Measurements from ENCODE around the gene S100A4. TPM values are rescaled to one million over a fixed set of nuclear protein-coding genes. Genes with fewer than 3 reads are reported as not detected.

The S100A4 gene
- total RNA-seq, 1 experiment from 2014 or later, result 384 TPM

GRCh38 chr1:153571706-153572105 lies 26.1 kb upstream of the S100A4 start:
- ChIA-PET CTCF (interaction anchor here (0.7 to 3.6 kb wide), 25 partner anchors 8 to 334 kb away, joined by 3 to 33 read pairs (median 5); partner anchors contain the start of genes CHTOP, S100A1, S100A13 and S100A14), RAD21 (ENCODE audit: low non-redundant PET in 1 of 2, low total read pairs in 2 of 2, uncharacterized antibody in 2 of 2, unreplicated experiment in 2 of 2) (interaction anchor here (0.7 to 1.9 kb wide), 9 partner anchors 37 to 63 kb away, joined by 3 to 8 read pairs (median 5); partner anchors contain the start of genes CHTOP (in 2 of the 2), S100A13 (in 2 of the 2), S100A14 (in 1 of the 2) and S100A16 (in 1 of the 2)), POLR2A (interaction anchor here (1.4 to 4.2 kb wide), 8 partner anchors 27 to 418 kb away, joined by 4 to 38 read pairs (median 10); partner anchors contain the start of genes CHTOP, ILF2, RPS27 and S100A13)
- intact Hi-C loops (cut with micrococcal nuclease), result loop anchor here (1.0 to 2.0 kb wide), 5 partner anchors 45 to 415 kb away; partner anchors contain the start of genes RAB13, S100A13 and S100A14
- H3K4me1 ChIP-seq (ENCODE audit: control insufficient read depth in 1 of 2, insufficient read depth in 2 of 2, low read length in 2 of 2), result peaks cover 40 to 53% of the 10 kb centered on the region in 2 experiments
- no peak for TF ChIP-seq SRF (IDR thresholded peaks at IDR 0.05; ENCODE audit: low read depth)
- TF ChIP-seq ATF3 (IDR thresholded peaks at IDR 0.05), result no peak
- no peak for TF ChIP-seq CTCF (IDR thresholded peaks at IDR 0.05 in 2 of 3, conservative IDR thresholded peaks at IDR 0.05 in 1 of 3; ENCODE audit: borderline replicate concordance in 1 of 3, insufficient read depth in 1 of 3, low read depth in 2 of 3, low read length in 2 of 3)
- no peak for TF ChIP-seq YY1 (IDR thresholded peaks at IDR 0.05; ENCODE audit: extremely low read depth, insufficient replicate concordance, low read depth, low read length)
- TF ChIP-seq FOSL1 (IDR thresholded peaks at IDR 0.05; ENCODE audit: low read depth), result no peak
- TF ChIP-seq POLR2A (IDR thresholded peaks at IDR 0.05; ENCODE audit: borderline replicate concordance, extremely low read depth, insufficient read depth, insufficient read length), result no peak
- TF ChIP-seq EGR1 (IDR thresholded peaks at IDR 0.05; ENCODE audit: low read depth), result no peak
- no peak for TF ChIP-seq CEBPB (IDR thresholded peaks at IDR 0.05; ENCODE audit: low read depth)
- TF ChIP-seq MAX (IDR thresholded peaks at IDR 0.05), result no peak
- no peak for TF ChIP-seq RAD21 (IDR thresholded peaks at IDR 0.05; ENCODE audit: low read depth)
- TF ChIP-seq EZH2 (IDR thresholded peaks at IDR 0.05), result no peak
- TF ChIP-seq SP1 (IDR thresholded peaks at IDR 0.05; ENCODE audit: low read depth), result no peak
- TF ChIP-seq EZH2phosphoT487 (IDR thresholded peaks at IDR 0.05; ENCODE audit: borderline replicate concordance), result no peak
- no peak for TF ChIP-seq SIN3A (IDR thresholded peaks at IDR 0.05; ENCODE audit: low read depth)
- no peak for TF ChIP-seq JUND (IDR thresholded peaks at IDR 0.05)
- no peak for TF ChIP-seq ZFX (IDR thresholded peaks at IDR 0.05)
- no peak for TF ChIP-seq TCF7L2 (IDR thresholded peaks at IDR 0.05; ENCODE audit: borderline replicate concordance, extremely low read depth, insufficient read depth, insufficient read length)
- no peak for ATAC-seq
- no peaks in the 10 kb centered on the region for H4K20me1 ChIP-seq (ENCODE audit: insufficient read depth)
- H3K79me2 ChIP-seq (ENCODE audit: insufficient read depth, low read length), result no peaks in the 10 kb centered on the region
- no TSS peak for BruUV-seq (replicated peaks)
- DNase-seq (ENCODE audit: low read depth, low spot score), result no peak
- no peaks in the 10 kb centered on the region for H3K9me2 ChIP-seq (ENCODE audit: insufficient read depth)
- H2AFZ ChIP-seq (ENCODE audit: low read depth, low read length, poor library complexity, severe bottlenecking), result no peak overlapping the region
- no peak overlapping the region for H3K4me3 ChIP-seq (replicated peaks in 1 of 2; ENCODE audit: low read depth in 1 of 2, low read length in 2 of 2)
- no peaks in the 10 kb centered on the region for H3K36me3 ChIP-seq (ENCODE audit: control insufficient read depth in 1 of 2, insufficient read depth in 2 of 2, low read length in 2 of 2)
- H3K9me3 ChIP-seq (ENCODE audit: control insufficient read depth in 1 of 2, insufficient read depth in 1 of 2, low read depth in 1 of 2, low read length in 2 of 2), result no peaks in the 10 kb centered on the region
- peak overlapping the region; percentile 62; the same call in 1 of the 2 replicates for H3K4me2 ChIP-seq (ENCODE audit: low read length)
- H3K27me3 ChIP-seq (ENCODE audit: insufficient read depth, low read length), result no peaks in the 10 kb centered on the region
- peak overlapping the region; percentile 57 for H3K27ac ChIP-seq (ENCODE audit: low read depth, low read length)
- no peak overlapping the region for H3K9ac ChIP-seq (ENCODE audit: low read length)
